HG02642 (cell line): Measurements from ENCODE around the gene KCNG1.

ENCODE experiments used
- ATAC-seq: cut with Tn5 transposase; IDR thresholded peaks from one replicate; pipeline ENCODE4 v1.9.1; 2021; ENCODE audit warnings: mild to moderate bottlenecking; ENCODE audit not compliant: unreplicated experiment, poor library complexity

KCNG1 gene

DNA sequence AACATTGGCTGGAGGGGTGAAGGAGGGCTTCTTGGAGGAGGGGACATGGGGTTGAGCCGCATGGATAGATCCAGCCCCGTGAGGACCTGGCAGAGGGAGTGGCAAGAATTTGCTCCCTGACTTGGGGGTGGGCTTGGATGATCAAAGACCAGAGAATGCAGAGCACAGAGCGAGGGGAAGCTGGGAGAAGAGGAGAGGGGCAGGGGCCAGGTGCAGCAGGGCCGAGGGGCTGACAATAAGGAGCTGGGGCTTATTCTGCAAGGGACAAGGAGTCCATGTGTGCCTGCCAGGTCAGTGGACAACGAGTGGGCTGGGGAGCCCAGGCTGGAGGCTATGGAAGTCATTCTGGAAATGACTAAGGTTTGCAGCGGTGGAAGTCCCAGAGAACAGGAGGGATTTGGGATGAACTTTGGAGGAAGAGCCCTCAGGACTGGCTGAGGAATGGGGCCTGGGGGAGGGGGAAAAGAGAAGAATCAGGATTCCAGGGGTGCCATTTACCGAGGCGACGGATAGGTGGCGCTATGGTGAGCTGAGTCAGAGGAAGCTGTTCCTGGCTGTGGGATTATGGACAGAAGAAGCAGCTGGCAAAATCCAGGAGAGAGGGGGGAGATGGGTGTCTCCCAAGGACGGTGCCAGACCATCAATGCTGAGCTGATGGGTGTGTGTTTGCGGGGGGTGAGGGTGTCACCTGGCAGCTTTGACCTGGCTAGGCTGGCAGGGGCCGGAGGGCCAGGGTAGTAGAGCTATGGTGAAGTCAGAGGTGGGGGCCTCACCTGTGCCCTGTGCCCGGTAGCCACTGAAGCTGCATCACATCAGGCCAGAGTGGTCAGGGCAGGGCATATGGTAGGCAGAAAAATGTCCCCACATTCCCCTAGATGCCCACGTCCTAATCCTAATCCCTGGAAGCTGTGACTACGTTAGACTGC is 7.8 kb downstream of the KCNG1 start:
- no peak for ATAC-seq

DNA sequence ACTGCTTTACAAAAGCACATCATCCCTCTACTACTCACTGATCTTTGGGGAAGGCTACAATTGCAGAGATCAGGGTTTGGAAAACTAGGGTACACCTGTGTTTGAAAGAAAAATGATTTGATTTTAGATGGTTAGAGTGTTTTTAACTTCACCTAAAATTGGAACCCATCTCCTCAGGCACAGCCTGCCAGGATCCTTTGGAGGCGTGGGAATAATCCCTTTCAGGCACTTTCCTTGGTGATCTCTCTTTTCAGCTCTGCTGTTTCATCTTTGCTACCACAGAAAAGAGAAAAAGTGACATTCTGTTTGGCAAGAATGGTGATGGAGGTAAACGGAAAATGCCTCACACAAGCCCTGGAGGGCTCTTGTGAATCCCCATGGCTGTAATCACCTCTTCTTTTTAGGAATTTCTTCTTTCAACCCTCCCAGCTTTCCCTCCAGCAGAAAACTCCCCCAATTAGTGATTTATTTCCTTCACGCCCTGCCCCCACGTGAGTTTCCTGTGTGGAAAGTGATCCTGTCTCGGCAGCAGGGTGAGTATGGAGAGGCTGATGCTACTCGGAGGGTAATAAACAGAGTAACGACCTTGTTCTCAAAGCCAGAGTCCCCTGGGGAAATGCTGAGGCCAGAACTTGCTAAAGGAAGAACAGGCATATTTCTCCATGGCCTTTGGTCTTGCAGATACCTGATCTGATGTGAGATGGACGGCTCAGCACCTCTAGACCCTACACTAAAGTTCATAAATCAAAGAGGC is 9.2 kb downstream of the KCNG1 start:
- no peak for ATAC-seq

DNA sequence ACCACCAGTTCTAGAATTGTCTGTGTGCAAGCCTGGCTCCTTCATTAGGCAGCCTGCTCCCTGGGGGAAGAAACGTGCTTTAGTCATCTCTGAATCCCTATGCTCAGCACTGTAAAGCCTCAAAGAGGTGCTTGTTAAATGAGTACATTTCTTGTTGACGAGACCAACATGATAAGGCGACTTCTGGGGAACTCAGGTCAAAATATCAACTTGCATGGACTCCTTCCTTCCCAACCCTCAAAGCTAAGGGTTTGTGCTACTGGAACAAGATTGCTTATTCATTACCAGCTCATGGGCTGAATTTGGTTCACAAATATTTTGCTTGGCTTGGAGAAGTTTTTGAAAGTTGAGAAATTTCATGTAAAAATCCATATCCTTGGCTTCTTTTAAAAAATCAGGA is 10.6 kb downstream of the KCNG1 start:
- ATAC-seq, result no peak

DNA sequence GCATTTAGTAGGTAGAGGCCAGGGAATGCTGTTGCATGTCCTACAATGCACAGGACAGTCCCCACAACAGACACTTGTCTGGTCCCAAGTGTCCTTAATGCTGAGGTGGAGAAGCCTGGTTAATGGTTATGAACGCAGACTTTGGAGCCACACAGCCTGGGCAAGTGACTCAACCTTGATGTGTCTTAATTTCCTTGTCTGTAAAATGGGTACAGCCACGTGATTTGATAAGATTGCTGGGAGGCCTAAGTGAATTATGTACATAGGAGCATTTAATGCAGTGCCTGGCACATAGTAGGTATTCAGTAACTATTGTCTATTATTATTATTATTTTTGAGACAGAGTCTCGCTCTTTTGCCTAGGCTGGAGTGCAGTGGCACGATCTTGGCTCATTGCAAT is 11.4 kb downstream of the KCNG1 start:
- no peak for ATAC-seq

DNA sequence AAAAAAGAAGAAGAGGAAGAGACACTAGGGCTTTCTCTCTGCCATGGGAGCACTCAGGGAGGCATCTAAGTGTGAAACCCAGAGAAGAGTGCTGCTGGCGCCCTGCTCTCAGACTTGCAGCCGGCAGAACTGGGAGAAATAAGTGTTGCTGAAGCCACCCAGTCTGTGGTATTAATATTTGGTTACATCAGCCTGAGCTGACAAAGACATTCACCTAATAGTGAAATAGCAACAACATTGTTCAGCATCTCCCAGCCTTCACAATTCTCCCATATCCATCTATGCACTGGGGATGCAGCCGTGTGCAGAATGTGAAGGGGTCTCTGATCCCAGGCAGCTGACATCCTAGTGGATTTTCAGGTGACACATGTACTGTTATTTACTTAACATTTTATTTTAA is 12.0 kb downstream of the KCNG1 start:
- ATAC-seq, result no peak

DNA sequence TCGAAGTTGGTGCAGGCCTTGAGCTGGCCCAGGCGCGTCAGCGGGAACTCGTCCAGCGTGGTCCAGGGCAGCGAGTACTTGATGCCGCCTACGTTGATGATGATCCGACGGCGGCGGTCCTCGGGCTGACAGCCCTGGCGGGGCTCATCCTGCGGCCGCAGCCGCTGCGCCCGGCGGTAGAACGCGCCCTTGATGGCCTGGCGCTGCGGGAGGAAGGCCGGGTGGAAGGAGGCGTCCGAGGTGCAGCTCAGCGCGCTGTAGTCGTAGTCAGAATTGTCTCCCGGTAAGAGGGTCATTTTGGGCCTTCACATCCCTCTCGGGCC is 12.9 kb downstream of the KCNG1 start:
- ATAC-seq, result no peak

DNA sequence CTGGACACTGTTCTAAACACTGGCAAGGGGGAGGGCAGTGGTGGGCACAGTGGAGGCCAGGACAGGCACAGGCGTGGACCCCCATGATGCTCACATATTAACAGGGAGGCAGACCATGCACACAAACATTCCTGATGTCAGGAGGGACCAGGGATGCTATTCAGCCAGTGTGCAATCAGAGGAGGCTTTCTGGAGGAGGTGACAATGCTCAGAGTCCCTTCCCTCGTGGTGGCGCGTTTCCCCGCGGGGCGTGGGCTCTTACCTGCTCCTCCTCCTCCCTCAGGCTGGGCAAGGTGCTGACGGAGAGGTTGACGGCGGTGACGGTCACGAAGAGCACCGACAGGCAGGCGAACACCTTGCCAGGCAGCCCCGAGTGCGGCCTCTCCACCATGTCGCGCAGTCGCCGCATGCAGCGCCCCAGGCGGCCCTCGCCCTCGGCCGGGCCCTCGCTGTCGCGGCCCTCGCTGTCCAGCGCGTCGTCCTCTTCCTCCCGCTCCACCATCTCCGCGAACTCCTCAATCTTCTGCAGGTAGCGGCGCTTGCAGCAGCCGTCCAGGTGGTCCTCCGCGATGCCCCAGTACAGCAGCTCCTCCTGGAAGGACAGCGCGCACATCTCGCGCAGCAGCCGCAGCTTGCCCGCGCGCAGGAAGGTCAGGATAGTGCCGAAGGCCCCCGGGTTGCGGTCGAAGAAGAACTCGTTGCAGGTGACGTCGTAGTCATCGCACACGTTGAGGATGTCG is 13.4 kb downstream of the KCNG1 start:
- no peak for ATAC-seq

DNA sequence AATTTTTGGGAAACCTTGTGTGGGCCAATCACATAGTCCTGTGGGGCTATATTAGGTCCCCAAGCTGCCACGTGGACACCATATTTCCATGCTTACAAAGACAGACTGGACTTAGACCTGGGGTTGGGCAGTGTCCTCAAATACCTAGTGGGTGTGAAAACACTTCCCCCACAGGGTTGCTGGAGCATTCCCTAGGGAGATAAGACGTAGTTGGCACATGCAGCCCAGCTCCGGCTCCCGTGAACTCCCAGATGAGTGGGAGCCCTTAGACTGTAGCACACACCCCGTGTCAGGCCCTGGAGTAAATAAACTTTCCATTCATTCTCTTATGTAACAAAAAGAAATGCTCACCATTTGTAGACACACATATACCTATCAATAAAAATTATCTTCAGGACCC is 14.2 kb downstream of the KCNG1 start:
- no peak for ATAC-seq

DNA sequence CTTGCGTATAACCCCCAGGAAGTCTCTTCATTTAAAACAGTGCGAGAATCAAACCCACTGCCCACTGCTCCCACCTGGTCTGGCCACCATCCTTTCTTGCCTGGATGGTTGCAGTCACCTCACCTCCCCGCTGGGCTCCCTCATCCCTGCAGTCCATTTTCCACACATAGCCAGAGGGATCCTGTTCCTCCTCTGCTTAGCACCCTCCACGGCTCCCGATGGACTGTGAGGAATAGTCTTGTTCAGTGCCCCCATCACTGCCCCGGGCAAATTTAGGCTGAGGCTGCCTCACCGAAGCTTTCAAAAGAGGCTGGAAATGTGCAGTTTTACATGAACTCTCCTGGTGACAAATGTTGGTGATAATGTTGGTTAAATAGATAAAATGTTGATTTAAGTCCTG is 17.7 kb downstream of the KCNG1 start:
- ATAC-seq, result no peak

DNA sequence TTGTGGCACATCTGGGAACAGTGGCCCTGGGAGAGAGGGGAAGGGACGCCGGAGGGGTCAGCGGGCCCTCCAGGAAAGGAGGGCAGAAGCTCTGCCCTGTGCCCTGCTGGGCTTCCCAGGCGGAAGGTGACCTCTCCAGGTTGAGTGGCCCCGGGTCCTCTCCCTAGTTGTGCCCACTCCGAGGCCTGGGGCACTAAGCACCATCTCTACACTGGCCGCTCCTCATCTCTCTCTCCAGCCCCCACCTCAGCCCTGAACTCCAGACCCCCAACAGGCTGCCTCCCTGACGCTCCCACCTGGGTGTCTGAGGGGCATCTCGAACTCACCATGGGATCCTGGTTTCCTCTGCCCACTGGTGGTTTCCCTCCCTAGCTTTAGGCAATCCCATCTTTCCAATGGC is 18.1 kb downstream of the KCNG1 start:
- no peak for ATAC-seq

DNA sequence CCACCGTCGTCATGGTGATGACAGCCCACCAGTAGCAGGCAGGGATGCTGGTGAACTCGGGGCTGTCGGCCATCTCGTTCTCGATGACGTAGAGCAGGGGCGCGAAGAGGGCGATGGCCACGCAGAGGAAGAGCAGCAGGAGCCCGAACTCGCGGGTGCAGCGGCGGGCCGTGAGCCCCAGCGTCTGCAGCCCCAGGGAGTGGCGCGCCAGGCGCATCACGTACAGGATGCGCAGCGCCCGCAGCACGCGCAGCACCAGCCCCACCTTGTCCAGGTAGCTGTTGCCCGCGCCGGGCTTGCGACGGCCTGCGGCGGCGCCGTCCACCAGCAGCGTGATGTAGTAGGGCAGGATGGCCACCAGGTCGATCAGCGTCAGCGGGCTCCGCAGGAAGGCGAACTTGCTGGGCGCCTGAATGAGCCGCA is 18.6 kb downstream of the KCNG1 start:
- no peak for ATAC-seq

DNA sequence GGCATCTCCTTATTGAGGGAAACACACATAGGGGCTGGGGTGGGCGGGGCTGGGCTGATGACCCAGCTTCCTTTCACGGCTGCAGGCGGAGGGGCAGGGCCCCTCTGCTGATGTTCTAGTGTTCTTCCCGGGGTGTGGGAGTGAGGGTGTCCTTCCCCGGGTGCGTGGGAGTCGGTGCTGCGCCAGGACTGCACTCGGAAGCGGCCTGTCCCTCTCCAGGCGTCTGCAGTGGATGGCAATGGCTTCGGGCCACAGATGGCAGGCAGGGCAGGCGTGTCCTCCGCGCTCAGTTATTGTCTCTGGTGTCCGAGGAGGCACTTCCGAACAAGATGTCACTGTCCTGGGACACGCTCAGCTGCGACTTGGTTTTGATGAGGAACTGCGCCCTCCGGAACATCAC is 19.2 kb downstream of the KCNG1 start:
- no peak for ATAC-seq

DNA sequence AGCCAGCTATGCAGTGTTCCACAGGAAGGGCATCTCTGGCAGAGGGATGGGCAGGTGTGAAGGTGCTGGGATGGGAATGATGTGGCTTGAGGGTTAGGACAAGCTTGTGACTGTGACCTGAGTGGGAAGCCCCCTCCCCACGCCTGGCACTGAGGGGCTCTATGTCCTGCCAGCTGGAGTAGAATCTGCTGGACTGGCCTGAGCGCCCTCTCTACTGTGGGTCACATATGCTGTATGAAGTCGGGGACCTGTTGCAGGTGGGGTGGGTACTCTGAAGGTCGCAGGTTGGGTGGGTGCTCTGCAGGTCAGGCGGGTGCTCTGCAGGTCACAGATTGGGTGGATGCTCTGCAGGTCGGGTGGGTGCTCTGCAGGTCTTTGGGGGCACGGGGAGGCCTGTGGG is 20.3 kb downstream of the KCNG1 start:
- ATAC-seq, result no peak

DNA sequence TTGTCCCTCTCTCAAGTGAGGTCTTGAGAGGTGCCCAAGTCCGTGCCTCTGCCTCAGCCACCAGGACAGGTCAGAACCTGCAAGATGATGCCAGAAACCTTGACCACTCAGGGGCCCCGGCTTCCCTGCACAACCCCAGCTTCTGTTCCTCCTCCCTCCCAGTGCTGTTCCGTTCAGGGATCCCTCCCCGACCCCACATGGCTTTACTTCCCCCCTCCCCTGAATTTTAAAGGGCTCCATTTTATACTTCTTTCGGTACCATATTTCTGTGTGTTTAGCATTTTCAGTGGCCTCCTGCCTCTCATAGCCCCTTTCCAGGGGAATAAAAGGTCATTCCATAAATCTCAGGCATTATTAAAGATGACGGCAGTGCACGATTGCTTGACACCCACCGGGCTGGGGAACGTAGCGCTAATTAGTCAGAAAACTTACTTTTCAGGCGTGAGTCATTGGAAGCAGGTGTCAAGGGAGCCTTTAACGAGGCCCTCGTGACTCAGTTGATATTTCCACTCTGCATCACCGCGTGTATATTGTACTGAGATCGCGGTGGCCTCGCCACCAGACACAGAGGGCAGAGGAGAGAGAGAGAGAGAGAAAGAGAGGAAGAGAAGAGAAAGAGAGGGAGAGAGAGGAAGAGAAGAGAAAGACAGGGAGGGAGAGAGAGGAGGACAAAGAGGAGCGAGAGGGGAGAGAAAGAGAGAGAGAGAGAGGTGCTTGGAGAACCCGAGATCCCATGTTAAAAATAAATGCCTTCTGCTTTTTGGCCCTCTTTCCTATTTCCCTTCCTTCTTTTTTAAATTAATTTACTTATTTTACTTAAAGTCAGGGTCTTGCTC is 21.3 kb downstream of the KCNG1 start:
- ATAC-seq, result no peak

DNA sequence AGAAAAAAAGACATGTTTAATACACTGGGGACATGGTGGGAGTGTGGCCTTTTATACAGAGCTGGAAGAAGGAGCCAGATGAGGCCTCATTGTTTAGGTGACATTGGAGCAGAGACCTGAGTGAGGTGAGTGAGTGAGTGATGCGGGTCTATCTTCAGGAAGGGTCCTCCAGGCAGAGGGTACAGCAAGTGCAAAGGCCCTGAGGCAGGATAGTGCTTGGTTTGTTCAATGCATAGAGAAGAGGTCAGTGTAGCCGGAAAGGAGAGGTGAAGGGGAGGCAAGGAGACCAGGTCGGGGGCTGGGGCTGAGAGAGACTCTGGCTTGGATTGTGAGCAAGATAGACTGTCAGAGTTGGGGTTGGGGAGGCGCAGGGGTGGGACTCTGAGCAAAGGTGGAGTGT is 23.6 kb downstream of the KCNG1 start:
- no peak for ATAC-seq

DNA sequence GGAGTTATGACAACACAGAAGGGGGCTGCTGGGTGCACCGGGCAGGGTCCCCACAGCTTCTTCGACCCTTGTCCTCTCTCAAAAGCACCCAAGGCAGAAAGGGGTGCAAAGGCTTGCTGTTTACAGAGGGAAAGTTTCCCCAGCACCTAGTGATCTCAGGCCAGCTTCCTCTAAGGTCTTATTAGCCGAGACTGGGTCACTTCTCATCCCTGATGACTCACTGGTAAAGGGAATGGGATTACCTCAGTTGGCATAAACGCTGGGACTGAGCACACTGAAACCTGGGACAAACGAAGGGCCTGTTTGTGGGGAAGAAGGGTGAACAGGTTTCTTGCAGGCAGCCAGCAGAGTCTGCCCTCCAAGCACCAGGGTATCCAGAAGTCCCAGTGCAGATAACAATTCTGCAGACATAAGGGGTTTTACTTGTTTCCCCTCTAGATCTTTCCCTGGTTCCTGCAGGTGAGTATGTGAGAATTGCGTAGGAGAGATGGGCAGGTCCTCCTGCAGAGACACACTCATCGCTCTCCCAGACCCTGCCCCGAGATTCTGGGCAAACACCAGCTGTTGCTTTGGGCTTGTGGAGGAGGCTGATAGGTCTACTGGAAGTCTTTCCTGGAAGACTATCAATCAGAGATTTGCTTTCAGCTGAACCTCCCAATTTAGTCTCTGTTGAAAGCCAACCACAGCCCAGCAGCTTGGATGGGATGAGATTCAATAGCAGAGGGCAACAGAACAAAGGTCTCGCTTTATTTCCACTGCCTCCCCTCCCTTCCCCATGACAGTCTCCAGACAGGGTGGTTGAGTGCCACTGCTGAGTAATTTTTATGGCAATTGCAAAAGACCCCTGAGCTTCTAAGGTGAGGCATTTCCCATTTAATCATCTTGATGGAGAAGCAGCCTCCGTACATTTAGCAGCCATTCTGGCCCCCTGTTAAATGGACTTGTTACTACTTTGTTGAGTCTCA is 25.7 kb downstream of the KCNG1 start:
- no peak for ATAC-seq

DNA sequence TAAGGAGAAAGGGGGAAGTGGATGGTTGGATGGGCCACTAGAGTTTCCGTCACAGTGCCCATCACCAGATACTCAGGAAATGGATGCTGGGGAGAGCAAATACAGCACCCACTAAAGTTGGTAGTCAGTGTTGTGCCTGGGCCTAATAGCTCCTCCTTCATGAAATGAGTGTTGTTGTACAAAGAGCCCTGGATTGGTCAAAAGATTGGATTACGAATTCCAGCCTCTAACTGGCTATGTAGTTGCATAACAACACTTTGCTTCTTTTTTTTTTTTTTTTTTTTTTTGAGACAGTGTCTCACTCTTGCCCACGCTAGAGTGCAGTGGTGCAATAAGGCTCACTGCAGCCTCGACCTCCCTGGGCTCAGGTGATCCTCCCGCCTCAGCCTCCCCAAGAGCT is 27.4 kb downstream of the KCNG1 start:
- no peak for ATAC-seq

DNA sequence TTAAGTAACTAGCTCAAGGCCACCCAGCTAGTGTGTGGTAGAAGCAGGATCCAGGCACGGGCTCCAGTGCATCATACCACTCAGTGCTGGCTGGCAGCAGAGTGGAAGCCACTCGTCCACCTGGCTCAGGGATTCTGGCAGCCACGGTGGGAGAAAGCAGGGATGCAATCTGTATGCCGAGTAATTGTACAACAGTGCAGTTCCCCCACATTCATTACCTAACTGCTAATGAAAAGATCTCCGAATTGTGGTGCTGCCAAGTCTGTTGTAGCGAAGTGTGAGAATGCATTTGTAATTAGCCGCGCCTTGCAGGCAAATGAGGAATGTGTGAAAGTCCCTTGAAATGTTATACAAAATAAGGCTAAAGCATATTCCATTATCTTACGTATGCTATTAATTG is 29.0 kb downstream of the KCNG1 start:
- ATAC-seq, result no peak
